T-helper 1 cell treated with Interleukin-12 subunit alpha and Interleukin-12 subunit beta and Interleukin-4 antibody, amounts not matched to agents 30 μg/mL and 1 μg/mL, for 36 hours (primary cell): ENCODE data around the gene STX1A.

Experiments
- H3K27ac Mint-ChIP-seq: one replicate; pipeline ENCODE4 v1.8.0; 2021; ENCODE audit warnings: mild to moderate bottlenecking, mixed read lengths
- H3K27me3 Mint-ChIP-seq: one replicate; pipeline ENCODE4 v1.8.0; 2021; ENCODE audit warnings: low read depth, mixed read lengths
- H3K36me3 Mint-ChIP-seq: one replicate; pipeline ENCODE4 v1.8.0; 2021; ENCODE audit warnings: low read depth, mixed read lengths
- H3K4me1 Mint-ChIP-seq: one replicate; pipeline ENCODE4 v1.8.0; 2021; ENCODE audit warnings: low read depth, mixed read lengths
- H3K4me3 Mint-ChIP-seq: one replicate; pipeline ENCODE4 v1.8.0; 2021; ENCODE audit warnings: mild to moderate bottlenecking, moderate library complexity, mixed read lengths
- H3K9me3 Mint-ChIP-seq: one replicate; pipeline ENCODE4 v1.8.0; 2021; ENCODE audit warnings: mixed read lengths

STX1A gene

DNA sequence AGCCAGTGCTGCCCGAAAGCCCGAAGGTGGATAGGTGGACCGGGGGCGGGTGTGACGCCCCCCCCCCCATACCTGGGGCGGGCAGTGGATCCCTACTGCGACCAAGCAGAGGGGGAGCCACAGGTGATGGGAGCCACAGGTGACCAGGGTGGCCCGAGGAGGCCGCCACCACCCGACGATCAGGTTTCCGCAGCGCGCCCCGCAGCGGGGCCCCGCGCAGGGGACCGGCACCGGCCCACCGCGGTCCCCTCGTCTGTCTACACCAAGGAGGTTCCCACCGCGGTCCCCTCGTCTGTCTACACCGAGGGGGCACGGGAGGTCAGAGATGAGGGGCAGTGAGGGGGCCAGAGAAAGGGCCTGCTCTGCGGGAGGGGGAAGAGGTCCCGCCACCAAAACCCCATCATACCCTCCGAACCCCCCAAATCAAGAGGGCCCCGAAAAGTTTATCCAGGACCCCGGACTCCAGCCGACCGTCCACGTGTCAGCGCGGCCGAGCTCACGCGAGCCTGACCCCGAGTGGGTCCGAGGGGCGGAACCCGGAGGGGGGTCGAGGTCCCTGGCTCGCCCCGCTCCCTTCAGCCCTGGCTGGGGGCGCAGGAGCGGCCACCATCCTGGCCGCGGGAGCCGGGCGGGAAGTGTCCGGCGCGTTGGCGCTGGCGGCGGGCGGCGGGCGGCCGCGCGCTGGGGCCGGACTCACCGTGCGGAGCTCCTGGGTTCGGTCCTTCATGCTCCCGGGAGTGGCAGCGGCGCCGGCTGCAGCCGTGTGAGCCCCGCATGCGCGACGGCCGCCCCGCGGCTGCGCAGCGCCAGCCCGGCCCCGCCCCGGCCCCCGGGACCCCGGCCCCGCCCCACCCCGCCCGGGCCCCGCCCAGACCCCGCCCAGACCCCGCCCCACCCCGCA is at the start of gene STX1A:
TSS of gene STX1A (minus strand) at position 765 of the 901 bp plus-strand sequence. CDS start at position 727, 38 bp downstream.
- peak within 1 kb of the TSS; percentile 92 for H3K4me3 Mint-ChIP-seq
- peaks cover 23% of the 10 kb centered on the region for H3K27me3 Mint-ChIP-seq
- H3K4me1 Mint-ChIP-seq, result peaks cover 24% of the 10 kb centered on the region
- no peaks in the 10 kb centered on the region for H3K36me3 Mint-ChIP-seq
- peak within 1 kb of the TSS; percentile 62 for H3K27ac Mint-ChIP-seq
- H3K9me3 Mint-ChIP-seq, result no peaks in the 10 kb centered on the region

DNA sequence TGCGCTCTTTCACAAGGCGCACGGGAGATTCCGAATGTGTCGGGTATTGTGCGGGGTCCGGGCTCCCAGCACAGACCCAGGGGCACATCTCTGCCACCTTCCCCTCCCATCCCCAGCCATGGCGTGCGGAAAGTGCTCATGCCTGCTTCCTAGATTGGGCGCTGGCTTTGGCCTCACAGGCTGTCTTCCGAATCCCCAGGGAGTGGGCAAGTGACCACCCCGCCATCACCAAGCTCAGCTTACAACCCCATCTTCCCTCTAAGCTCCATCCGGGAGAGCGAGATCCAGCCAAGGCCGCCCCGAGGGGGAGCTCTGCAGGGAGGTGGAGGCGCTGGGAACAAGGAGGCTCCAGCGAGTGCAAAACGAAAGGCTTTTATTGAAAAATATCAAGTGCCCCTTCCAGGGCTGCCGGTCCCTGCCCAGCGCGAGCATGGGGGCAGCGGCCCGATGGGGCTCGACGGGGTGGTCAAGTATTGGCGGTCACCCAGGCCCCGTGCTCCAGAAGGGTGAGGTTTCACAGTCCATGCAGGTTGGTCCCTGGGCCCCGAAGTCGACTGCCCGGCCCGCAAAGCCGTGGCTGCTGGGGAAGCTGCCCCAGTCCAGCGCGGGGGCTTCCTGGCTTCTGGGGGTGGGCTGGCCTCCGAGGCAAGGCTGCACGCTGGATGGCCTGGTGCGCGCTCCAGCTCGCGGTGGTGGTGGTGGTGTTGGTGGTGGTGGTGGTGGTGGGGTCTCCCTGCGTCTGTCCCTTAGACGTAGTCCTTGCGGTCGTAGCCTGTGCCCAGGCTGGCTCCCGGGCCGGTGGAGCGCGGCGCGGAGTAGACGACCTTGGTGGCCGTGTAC is 49.4 kb upstream of the STX1A start:
- Mint-ChIP-seq H3K4me3 (no peak overlapping the region), H3K36me3 (no peaks in the 10 kb centered on the region), H3K4me1 (no peaks in the 10 kb centered on the region), H3K27ac (no peak overlapping the region), H3K27me3 (peaks cover 34% of the 10 kb centered on the region), H3K9me3 (no peaks in the 10 kb centered on the region)

DNA sequence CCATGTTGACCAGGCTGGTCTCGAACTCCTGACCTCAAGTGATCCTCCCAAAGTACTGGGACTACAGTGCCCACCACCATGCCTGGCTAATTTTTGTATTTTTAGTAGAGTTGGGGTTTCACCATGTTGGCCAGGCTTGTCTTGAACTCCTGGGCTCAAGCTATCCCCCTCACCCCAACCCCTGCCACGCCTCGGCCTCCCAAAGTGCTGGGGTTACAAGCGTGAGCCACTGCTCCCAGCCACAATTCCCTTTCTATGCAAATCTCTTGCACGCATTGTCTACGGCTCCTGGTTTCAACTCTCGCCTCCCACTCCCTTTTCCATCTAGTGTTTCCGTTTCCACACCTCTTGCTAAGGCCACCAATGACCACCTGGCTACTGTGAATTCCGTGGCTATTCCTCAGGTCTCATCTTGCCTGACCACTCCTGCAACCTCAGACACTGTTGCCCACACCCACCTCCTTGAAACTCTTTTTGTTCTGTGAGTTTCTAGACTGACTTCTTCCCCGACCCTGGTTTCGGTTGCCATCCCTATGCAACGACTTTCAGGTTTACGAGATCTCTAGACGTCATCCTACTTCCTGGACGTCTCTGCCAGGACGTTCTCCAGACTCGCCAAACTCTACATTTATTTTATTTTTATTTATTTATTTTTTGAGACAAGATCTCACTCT is 47.2 kb upstream of the STX1A start:
- H3K4me3 Mint-ChIP-seq, result no peak overlapping the region
- H3K27me3 Mint-ChIP-seq, result peaks cover 27% of the 10 kb centered on the region
- H3K4me1 Mint-ChIP-seq, result no peaks in the 10 kb centered on the region
- H3K27ac Mint-ChIP-seq, result no peak overlapping the region
- no peaks in the 10 kb centered on the region for H3K9me3 Mint-ChIP-seq
- no peaks in the 10 kb centered on the region for H3K36me3 Mint-ChIP-seq

- no peaks in the 10 kb centered on the region for H3K9me3 Mint-ChIP-seq
- no peaks in the 10 kb centered on the region for H3K4me1 Mint-ChIP-seq
- H3K27ac Mint-ChIP-seq, result no peak overlapping the region
- no peak overlapping the region for H3K4me3 Mint-ChIP-seq
- H3K36me3 Mint-ChIP-seq, result no peaks in the 10 kb centered on the region
- peaks cover 3% of the 10 kb centered on the region for H3K27me3 Mint-ChIP-seq
These were observed 43.2 kb upstream of the STX1A start for GRCh38 chr7:73762659-73762999.

DNA sequence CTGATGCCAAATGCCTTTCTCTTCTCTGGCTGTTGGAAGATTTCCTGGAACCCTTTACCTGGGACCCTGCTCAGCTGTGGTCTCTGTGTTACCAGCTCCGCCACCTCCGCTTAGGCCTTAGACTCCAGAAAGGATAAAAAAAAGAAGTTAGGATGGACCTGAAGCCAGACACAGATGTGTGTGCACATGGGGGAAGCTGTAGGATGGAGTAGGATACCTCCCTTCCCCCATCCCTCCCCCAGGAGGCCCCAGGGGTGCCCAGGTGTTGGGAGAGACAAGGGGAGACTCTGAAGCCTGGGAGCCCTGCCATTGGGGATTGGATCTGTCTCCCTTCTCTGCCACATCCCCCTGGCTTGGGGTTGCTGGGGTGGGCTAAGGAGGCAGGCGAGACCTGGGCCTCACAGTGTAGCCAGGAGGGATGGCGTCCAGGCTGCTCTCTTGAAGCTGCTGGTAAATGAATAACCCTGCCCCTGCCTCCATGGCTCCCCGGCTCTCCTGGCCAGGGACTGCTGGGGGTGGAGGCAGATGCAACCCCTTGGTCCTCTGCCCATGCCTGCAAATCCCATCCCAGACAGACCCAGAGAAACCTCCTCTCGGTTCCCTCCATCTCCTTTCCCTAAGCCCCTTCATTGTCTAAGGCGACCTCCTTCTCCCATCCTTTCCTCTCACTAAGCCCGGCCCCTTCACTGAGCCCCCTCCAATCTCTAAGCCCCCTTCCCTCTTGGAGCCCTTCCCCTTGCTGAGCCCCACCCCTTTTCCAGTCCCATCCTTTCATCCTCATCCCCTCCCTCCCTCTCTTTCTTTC is 42.6 kb upstream of the STX1A start:
- no peaks in the 10 kb centered on the region for H3K9me3 Mint-ChIP-seq
- H3K36me3 Mint-ChIP-seq, result no peaks in the 10 kb centered on the region
- H3K4me1 Mint-ChIP-seq, result no peaks in the 10 kb centered on the region
- H3K27ac Mint-ChIP-seq, result no peak overlapping the region
- H3K4me3 Mint-ChIP-seq, result no peak overlapping the region
- no peaks in the 10 kb centered on the region for H3K27me3 Mint-ChIP-seq

DNA sequence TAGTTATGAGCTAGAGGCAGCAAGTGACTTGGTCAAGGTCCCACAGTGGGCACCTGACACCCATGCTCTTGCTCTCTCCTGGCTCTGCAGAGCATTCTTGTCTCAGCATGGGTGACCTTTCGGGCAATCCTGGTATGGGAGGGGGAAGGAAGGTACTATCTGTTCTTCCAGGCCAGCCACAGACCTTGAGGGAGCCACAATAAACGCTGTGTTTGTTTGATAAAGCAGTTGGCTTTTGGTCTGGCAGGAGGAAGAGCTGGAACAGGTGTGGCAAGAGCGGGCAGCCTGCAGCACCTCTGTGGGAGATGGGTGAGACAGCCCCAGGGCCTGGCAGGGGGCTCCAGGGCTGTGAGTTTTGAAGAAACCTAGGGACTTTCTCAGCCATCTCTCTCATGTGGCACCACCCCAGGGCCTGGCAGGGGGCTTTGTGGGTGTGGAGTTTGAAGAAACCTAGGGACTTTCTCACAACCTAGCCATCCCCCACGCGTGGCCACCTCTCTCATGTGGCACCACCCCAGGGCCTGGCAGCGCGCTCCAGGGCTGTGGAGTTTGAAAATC is 39.2 kb upstream of the STX1A start:
- H3K4me1 Mint-ChIP-seq, result no peaks in the 10 kb centered on the region
- H3K36me3 Mint-ChIP-seq, result no peaks in the 10 kb centered on the region
- H3K27ac Mint-ChIP-seq, result no peak overlapping the region
- no peak overlapping the region for H3K4me3 Mint-ChIP-seq
- no peaks in the 10 kb centered on the region for H3K27me3 Mint-ChIP-seq
- H3K9me3 Mint-ChIP-seq, result no peaks in the 10 kb centered on the region

DNA sequence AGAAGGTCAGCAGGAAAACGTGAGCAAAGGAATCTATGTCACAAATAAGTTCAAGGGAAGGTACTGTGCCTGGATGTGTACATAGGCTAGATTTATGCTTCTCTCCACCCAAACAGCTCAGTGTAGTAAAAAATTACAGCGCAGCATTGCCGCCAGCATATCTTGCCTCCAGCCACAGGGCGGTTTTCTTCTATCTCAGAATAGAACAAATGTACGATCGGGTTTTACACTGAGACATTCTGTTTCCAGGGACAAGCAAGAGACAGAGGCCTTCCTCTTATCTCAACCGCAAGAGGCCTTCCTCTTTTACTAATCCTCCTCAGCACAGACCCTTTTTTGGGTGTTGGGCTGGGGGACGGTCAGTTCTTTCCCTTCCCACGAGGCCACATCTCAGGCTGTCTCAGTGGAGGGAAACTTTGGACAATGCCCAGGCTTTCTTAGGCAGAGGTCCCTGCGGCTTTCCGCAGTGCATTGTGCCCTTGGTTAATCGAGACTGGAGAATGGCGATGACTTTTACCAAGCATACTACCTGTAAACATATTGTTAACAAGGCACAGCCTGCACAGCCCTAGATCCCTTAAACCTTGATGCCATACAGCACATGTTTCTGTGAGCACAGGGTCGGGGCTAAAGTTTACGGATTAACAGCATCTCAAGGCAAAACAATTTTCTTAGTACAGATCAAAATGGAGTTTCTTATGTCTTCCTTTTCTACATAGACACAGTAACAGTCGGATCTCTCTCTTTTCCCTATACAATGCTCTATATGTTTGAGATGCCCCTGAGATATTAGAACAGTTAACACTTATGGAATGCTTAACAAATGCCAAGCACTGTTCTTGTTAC is 30.7 kb upstream of the STX1A start:
- no peak overlapping the region for H3K4me3 Mint-ChIP-seq
- H3K27me3 Mint-ChIP-seq, result peaks cover 10% of the 10 kb centered on the region
- no peaks in the 10 kb centered on the region for H3K9me3 Mint-ChIP-seq
- no peaks in the 10 kb centered on the region for H3K4me1 Mint-ChIP-seq
- no peaks in the 10 kb centered on the region for H3K36me3 Mint-ChIP-seq
- no peak overlapping the region for H3K27ac Mint-ChIP-seq

- Mint-ChIP-seq H3K36me3 (no peaks in the 10 kb centered on the region), H3K9me3 (no peaks in the 10 kb centered on the region), H3K27me3 (peaks cover 10% of the 10 kb centered on the region), H3K27ac (no peak overlapping the region), H3K4me3 (no peak overlapping the region), H3K4me1 (no peaks in the 10 kb centered on the region)
These were observed 26.9 kb upstream of the STX1A start for GRCh38 chr7:73746378-73746777.

DNA sequence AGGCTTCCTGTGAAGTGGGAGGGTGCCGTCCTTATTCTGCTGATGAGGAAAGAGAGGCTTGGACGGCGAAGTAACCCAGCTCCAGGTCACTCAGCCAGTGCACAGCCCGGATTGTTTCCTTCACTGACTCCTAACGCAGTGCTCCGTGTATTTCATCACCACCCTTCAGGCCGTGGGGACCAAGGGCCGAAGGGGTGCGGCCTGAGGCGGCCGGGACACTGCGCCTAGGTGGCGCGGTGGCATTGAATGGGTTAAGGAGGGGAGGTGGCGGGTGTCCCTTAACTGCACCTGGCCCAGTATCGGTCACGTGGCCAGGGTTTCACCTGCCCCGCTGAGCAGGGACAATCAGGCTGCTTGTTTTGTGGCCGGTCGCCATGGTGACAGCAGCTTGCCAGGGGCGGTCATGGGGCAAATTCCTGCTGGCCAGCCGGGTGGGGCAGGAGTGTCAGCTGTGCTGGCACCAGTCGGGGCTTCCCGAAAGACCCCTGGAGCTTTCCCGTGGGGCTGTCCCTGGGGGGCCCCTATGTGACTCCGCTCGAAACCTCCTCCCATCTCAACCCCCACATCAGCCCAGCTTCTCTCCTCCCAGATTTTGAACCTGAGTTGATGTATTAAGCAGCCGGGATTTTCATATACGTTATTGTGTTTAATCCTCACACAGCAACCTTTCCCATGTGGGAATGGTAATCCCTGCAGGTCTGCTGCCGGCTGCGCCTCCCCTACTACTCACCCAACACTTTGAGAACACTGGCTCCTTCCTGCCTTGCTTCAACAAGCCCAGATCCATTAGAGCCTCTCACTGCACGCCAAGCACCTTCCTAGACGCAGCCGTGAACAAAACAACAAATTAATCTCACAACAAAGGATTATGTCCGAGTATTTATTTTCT is 23.5 kb upstream of the STX1A start:
- Mint-ChIP-seq H3K4me1 (peaks cover 4% of the 10 kb centered on the region), H3K27ac (no peak overlapping the region), H3K27me3 (no peaks in the 10 kb centered on the region), H3K9me3 (no peaks in the 10 kb centered on the region), H3K4me3 (no peak overlapping the region), H3K36me3 (no peaks in the 10 kb centered on the region)

DNA sequence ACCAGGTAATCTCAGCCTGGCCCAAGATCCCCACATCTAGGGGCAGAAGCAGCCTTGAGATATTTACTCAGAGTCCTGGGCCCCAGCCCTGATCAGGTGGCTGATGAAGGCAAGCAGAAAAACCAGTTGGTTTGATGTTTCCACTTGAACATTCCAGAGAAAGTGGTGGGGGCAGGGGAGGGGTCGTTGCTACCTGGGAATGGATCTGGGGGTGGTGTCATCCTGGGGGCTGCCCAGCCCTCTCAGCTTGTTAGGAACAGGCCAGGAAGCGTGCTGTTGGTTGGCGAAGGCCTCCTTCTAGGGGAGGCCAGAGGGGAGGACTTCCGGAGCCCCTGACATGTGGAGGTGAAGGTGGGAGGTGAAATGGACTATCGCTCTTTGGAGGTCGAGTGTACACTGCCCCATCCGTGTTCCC is 22.9 kb upstream of the STX1A start:
- Mint-ChIP-seq H3K27me3 (no peaks in the 10 kb centered on the region), H3K4me1 (peaks cover 6% of the 10 kb centered on the region), H3K9me3 (no peaks in the 10 kb centered on the region), H3K36me3 (no peaks in the 10 kb centered on the region), H3K27ac (no peak overlapping the region), H3K4me3 (no peak overlapping the region)

GRCh38 chr7:73741600-73741999 is 22.1 kb upstream of the STX1A start:
- no peaks in the 10 kb centered on the region for H3K9me3 Mint-ChIP-seq
- H3K27ac Mint-ChIP-seq, result no peak overlapping the region
- H3K4me1 Mint-ChIP-seq, result peaks cover 8% of the 10 kb centered on the region
- no peaks in the 10 kb centered on the region for H3K27me3 Mint-ChIP-seq
- H3K36me3 Mint-ChIP-seq, result no peaks in the 10 kb centered on the region
- no peak overlapping the region for H3K4me3 Mint-ChIP-seq

DNA sequence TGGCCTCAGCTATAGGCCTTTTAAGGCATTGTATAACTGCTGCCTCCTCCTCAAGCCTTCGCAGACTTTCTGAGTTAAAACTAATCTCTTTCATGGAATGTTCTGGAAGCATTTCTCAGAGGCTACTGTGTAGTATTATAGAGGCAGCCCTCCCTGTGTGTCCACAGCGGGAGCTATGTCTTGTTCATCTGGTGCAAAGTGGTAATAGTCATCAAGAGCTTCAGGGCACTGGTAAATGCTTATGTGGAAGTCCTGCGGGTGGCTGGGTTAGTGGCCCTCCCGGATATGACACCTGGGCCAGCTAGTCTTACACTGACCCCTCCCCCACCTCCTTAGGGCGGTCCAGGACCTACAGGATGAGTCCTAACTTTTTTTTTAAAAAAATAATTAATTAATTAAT is 21.3 kb upstream of the STX1A start:
- Mint-ChIP-seq H3K36me3 (peaks cover 3% of the 10 kb centered on the region), H3K27me3 (no peaks in the 10 kb centered on the region), H3K4me1 (peaks cover 12% of the 10 kb centered on the region), H3K27ac (no peak overlapping the region), H3K4me3 (no peak overlapping the region), H3K9me3 (no peaks in the 10 kb centered on the region)
